Fibroblast of mammary gland (primary cell): ENCODE measurements around the gene INPP5D.

Experiments
- DNase-seq: peaks from one replicate; pipeline ENCODE4 v3.0.0-alpha.2; 2010; ENCODE audit warnings: low read depth
- H3K4me3 ChIP-seq: 2 replicates; pipeline ENCODE4 v1.5.1; 2011; ENCODE audit warnings: low read depth, mild to moderate bottlenecking, low read length, moderate library complexity; ENCODE audit not compliant: control insufficient read depth
- TF ChIP-seq, protein P1 (sequence below): conservative IDR thresholded peaks from 2 replicates; pipeline ENCODE4 v1.5.1; 2011; ENCODE audit warnings: low read depth, low read length, inconsistent platforms; ENCODE audit not compliant: control insufficient read depth, insufficient read depth

Gene INPP5D

GRCh38 chr2:233241803-233242202 is 181.7 kb downstream of the INPP5D start:
- TF ChIP-seq, protein P1, sequence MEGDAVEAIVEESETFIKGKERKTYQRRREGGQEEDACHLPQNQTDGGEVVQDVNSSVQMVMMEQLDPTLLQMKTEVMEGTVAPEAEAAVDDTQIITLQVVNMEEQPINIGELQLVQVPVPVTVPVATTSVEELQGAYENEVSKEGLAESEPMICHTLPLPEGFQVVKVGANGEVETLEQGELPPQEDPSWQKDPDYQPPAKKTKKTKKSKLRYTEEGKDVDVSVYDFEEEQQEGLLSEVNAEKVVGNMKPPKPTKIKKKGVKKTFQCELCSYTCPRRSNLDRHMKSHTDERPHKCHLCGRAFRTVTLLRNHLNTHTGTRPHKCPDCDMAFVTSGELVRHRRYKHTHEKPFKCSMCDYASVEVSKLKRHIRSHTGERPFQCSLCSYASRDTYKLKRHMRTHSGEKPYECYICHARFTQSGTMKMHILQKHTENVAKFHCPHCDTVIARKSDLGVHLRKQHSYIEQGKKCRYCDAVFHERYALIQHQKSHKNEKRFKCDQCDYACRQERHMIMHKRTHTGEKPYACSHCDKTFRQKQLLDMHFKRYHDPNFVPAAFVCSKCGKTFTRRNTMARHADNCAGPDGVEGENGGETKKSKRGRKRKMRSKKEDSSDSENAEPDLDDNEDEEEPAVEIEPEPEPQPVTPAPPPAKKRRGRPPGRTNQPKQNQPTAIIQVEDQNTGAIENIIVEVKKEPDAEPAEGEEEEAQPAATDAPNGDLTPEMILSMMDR: no peak
- no peak for DNase-seq

DNA sequence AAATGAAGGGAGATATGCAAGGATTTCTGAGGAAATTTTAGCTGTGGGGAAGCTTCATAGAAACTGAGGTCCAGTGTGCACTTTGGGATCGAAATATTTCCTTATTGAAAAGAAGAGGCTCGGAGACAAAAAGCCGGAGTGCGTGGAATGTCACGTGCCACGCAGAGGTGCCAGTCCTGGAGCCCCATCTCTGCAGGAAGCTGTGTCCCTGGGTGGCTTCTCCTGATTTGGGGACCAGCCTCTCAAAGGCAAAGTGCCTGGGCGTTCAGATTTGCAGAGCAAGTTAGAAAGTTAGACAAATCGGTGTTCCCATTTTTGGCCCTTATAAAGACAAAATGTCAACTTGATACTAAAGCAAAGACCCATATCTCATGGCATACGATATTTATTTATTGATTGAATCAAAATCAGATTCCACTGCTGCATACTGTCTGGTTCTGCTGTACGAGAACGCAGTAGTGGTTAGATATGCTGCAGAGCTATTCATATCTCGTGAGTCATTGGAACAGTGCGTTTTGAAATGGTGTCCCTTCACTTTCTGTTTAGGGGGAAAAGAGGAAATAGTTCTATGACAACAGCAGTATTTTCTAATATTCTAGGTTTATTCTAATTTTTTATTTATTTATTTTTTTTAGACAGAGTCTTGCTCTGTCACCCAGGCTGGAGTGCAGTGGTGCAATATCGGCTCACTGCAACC is 182.2 kb downstream of the INPP5D start:
- DNase-seq: peak; percentile 19
- TF ChIP-seq, protein P1: no peak

More at GRCh38 chr2:233241803-233242202, 181.7 kb downstream of the INPP5D start:
- no peak overlapping the region for H3K4me3 ChIP-seq

DNA sequence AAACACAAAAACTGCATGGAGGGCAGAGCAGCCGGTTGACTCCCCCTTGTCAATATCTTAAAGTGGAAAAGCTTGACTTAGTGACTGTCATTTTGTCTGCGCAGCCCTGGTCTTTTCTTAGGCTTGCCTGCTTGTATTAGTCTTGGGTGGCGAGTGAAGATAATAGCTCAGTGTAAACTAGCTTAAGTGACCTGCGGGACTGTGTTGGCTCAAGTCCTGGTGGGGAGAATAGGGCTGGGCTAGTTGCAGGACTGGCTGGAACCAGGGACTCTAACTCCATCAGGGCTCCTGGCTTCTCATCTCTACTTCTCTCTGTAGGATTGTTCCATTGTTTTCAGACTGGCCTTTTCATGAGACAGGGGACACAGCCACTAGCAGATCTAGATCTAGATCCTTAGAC is 183.2 kb downstream of the INPP5D start:
- TF ChIP-seq, protein P1: no peak

More for the DNA sequence above, 182.2 kb downstream of the INPP5D start:
- no peak overlapping the region for H3K4me3 ChIP-seq

GRCh38 chr2:233244818-233245217 is 184.7 kb downstream of the INPP5D start:
- TF ChIP-seq, protein P1: no peak
- DNase-seq: peak; percentile 53

More for the DNA sequence above, 183.2 kb downstream of the INPP5D start:
- H3K4me3 ChIP-seq: no peak overlapping the region
- DNase-seq: no peak

GRCh38 chr2:233245406-233245805 is 185.3 kb downstream of the INPP5D start:
- no peak overlapping the region for H3K4me3 ChIP-seq
- TF ChIP-seq, protein P1: no peak
- no peak for DNase-seq

More at GRCh38 chr2:233244818-233245217, 184.7 kb downstream of the INPP5D start:
- H3K4me3 ChIP-seq: no peak overlapping the region

DNA sequence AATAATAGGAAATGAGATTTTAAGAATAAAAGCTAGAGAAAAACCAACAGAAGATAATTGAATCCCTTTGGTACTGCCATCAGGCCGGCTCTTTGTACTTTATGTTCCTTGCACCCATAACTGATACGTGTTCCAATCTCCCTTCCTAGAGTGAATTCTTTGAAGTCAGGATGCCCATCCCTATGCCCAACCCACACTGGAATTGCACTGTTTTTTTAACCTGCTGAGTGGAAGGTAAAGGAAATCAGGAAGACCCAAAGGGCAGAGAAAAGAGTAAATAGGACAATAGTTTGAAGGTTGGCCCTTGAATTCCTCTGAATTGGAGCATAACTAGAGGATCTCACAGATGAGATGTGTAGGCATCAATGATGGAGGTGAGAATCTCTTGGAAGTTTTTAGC is 187.0 kb downstream of the INPP5D start:
- TF ChIP-seq, protein P1: no peak
- no peak for DNase-seq
- no peak overlapping the region for H3K4me3 ChIP-seq
